Fibroblast of lung (primary cell): ENCODE measurements around the gene PUS7L. TPM values are rescaled to one million over a fixed set of nuclear protein-coding genes. Genes with fewer than 3 reads are reported as not detected.
A peak's percentile ranks its signal among the peaks of the same experiment; 100 is the strongest.

Experiments
- DNase-seq, 2 donors: peaks; one replicate each; pipeline versions ENCODE4 v3.0.0 to v3.0.0-alpha.2; 2010; ENCODE audit warnings: low read depth in 2 of 2
- H2AFZ ChIP-seq: 2 replicates; pipeline ENCODE4 v1.5.1; 2012; ENCODE audit warnings: low read length, control low read depth, inconsistent platforms
- H3K27ac ChIP-seq: 2 replicates; pipeline ENCODE4 v1.5.1; 2011; ENCODE audit warnings: low read length, control low read depth; ENCODE audit not compliant: insufficient read depth
- H3K27me3 ChIP-seq: 2 replicates; pipeline ENCODE4 v1.5.1; 2011; ENCODE audit warnings: mild to moderate bottlenecking, low read length; ENCODE audit not compliant: control insufficient read depth, insufficient read depth
- H3K36me3 ChIP-seq: 2 replicates; pipeline ENCODE4 v1.5.1; 2011; ENCODE audit warnings: low read length; ENCODE audit not compliant: control insufficient read depth, insufficient read depth
- H3K4me1 ChIP-seq: 2 replicates; pipeline ENCODE4 v1.5.1; 2011; ENCODE audit warnings: low read length; ENCODE audit not compliant: control insufficient read depth, insufficient read depth; ENCODE audit errors: extremely low read depth
- H3K4me2 ChIP-seq: 2 replicates; pipeline ENCODE4 v1.5.1; 2011; ENCODE audit warnings: low read length, control low read depth; ENCODE audit not compliant: insufficient read depth; ENCODE audit errors: extremely low read depth
- H3K4me3 ChIP-seq, 4 experiments: fragments of 200-600 bp in 1 of 4; sonication (generic) in 1 of 4; replicated peaks in 1 of 4; 2 replicates each; pipeline ENCODE4 v1.5.1; 2011 to 2016; ENCODE audit warnings: low read length in 4 of 4, low read depth in 3 of 4, mild to moderate bottlenecking in 3 of 4, control low read depth in 2 of 4, inconsistent platforms in 1 of 4, mixed read lengths in 1 of 4; ENCODE audit not compliant: insufficient read depth in 1 of 4; ENCODE audit errors: control extremely low read depth in 1 of 4
- H3K79me2 ChIP-seq: 2 replicates; pipeline ENCODE4 v1.5.1; 2012; ENCODE audit warnings: mild to moderate bottlenecking, low read length, inconsistent platforms; ENCODE audit not compliant: control insufficient read depth, insufficient read depth
- H3K9ac ChIP-seq: 2 replicates; pipeline ENCODE4 v1.5.1; 2011; ENCODE audit warnings: mild to moderate bottlenecking, low read length, control low read depth; ENCODE audit not compliant: insufficient read depth
- H3K9me3 ChIP-seq: 2 replicates; pipeline ENCODE4 v1.5.1; 2012; ENCODE audit warnings: low read depth, low read length; ENCODE audit not compliant: control insufficient read depth, insufficient read depth
- H4K20me1 ChIP-seq: 2 replicates; pipeline ENCODE4 v1.5.1; 2011; ENCODE audit warnings: low read length; ENCODE audit not compliant: control insufficient read depth, insufficient read depth; ENCODE audit errors: extremely low read depth
- CTCF ChIP-seq, 2 donors: IDR thresholded peaks in 1 of 2; conservative IDR thresholded peaks in 1 of 2; 1 replicate in 1 of 2; 2 replicates in 1 of 2; pipeline ENCODE4 v1.5.1; 2011 to 2012; ENCODE audit warnings: low read length in 2 of 2, control low read depth in 1 of 2, inconsistent platforms in 1 of 2, low read depth in 1 of 2, mild to moderate bottlenecking in 1 of 2
- EZH2 ChIP-seq: IDR thresholded peaks from 2 replicates; pipeline ENCODE4 v1.5.1; 2012; ENCODE audit warnings: low read length, control low read depth, mild to moderate bottlenecking; ENCODE audit errors: missing control alignments
- polyA plus RNA-seq, 2 donors: library from polyadenylated mRNA; depleted of rRNA in 1 of 2; stranded (reverse) in 1 of 2; unstranded in 1 of 2; fragments of >200 nt; gene quantifications; 2 replicates each; pipeline ENCODE4 v1.2.1, GENCODE V29; 2011 to 2012; ENCODE audit warnings: missing spikeins in 1 of 2
- total RNA-seq: library from RNA; depleted of rRNA; stranded (reverse); fragments of >200 nt; gene quantifications from 2 replicates; pipeline ENCODE4 v1.2.1, GENCODE V29; 2014

Gene PUS7L
- total and polyA plus RNA-seq, 2 donors (not counting 1 experiment from before 2014, with no cell fraction given): 10.9 to 17.0 TPM

GRCh38 chr12:43736927-43737440 lies 21.6 kb downstream of the PUS7L start:
- H3K4me1 ChIP-seq: peaks cover 5% of the 10 kb centered on the region
- no peaks in the 10 kb centered on the region for H4K20me1 ChIP-seq
- TF ChIP-seq CTCF (conservative IDR thresholded peaks at IDR 0.05 in 1 of 2, IDR thresholded peaks at IDR 0.05 in 1 of 2; ENCODE audit: low read depth in 1 of 2, low read length in 2 of 2) (no peak), EZH2 (no peak)
- no peak overlapping the region for H3K4me3 ChIP-seq
- no peaks in the 10 kb centered on the region for H3K27me3 ChIP-seq
- DNase-seq: peak; percentile 26 to 36
- peak overlapping the region; percentile 36 for H3K27ac ChIP-seq
- no peak overlapping the region for H2AFZ ChIP-seq
- no peaks in the 10 kb centered on the region for H3K9me3 ChIP-seq
- H3K9ac ChIP-seq: no peak overlapping the region
- no peaks in the 10 kb centered on the region for H3K79me2 ChIP-seq
- H3K36me3 ChIP-seq: peaks cover 3% of the 10 kb centered on the region
- peak overlapping the region; percentile 34 for H3K4me2 ChIP-seq

GRCh38 chr12:43733687-43734086 lies 24.9 kb downstream of the PUS7L start:
- Histone ChIP-seq H3K9ac (no peak overlapping the region), H3K9me3 (no peaks in the 10 kb centered on the region), H3K4me2 (no peak overlapping the region), H3K4me3 (no peak overlapping the region), H3K27ac (no peak overlapping the region), H3K36me3 (peaks cover 3% of the 10 kb centered on the region), H2AFZ (no peak overlapping the region), H3K79me2 (no peaks in the 10 kb centered on the region), H4K20me1 (no peaks in the 10 kb centered on the region), H3K4me1 (peaks cover 5% of the 10 kb centered on the region), H3K27me3 (no peaks in the 10 kb centered on the region)
- TF ChIP-seq CTCF (conservative IDR thresholded peaks at IDR 0.05 in 1 of 2, IDR thresholded peaks at IDR 0.05 in 1 of 2; ENCODE audit: low read depth in 1 of 2, low read length in 2 of 2): no peak
- no peak for TF ChIP-seq EZH2
- no peak for DNase-seq

GRCh38 chr12:43730283-43730682 lies 28.3 kb downstream of the PUS7L start:
- no peaks in the 10 kb centered on the region for H4K20me1 ChIP-seq
- DNase-seq: no peak
- H3K27ac ChIP-seq: no peak overlapping the region
- TF ChIP-seq CTCF (conservative IDR thresholded peaks at IDR 0.05 in 1 of 2, IDR thresholded peaks at IDR 0.05 in 1 of 2; ENCODE audit: low read depth in 1 of 2, low read length in 2 of 2) (no peak), EZH2 (no peak)
- H3K27me3 ChIP-seq: no peaks in the 10 kb centered on the region
- no peak overlapping the region for H3K9ac ChIP-seq
- H3K79me2 ChIP-seq: no peaks in the 10 kb centered on the region
- H3K9me3 ChIP-seq: no peaks in the 10 kb centered on the region
- no peak overlapping the region for H2AFZ ChIP-seq
- H3K4me3 ChIP-seq: no peak overlapping the region
- H3K4me1 ChIP-seq: no peaks in the 10 kb centered on the region
- H3K4me2 ChIP-seq: no peak overlapping the region
- no peaks in the 10 kb centered on the region for H3K36me3 ChIP-seq
